ENCODE data around the gene LAMA2. TPM values are rescaled to one million over a fixed set of nuclear protein-coding genes. Genes with fewer than 3 reads are reported as not detected.

LAMA2 gene
- total RNA-seq, 1 donor from 2014 or later: 1.4 TPM

GRCh38 chr6:129240492-129240853 lies 357.5 kb downstream of the LAMA2 start:
- H3K4me3 ChIP-seq (ENCODE audit: low read depth, low read length): no peak overlapping the region
- no peak for TF ChIP-seq CTCF (IDR thresholded peaks at IDR 0.05; ENCODE audit: insufficient read depth, low read length, poor library complexity, severe bottlenecking)
- no peaks in the 10 kb centered on the region for H3K27me3 ChIP-seq (ENCODE audit: control insufficient read depth, insufficient read depth, low read length)
- no peak for DNase-seq (ENCODE audit: low read depth)
- no peaks in the 10 kb centered on the region for H3K36me3 ChIP-seq (ENCODE audit: control insufficient read depth, insufficient read depth, low read length)

- no peak for TF ChIP-seq CTCF (IDR thresholded peaks at IDR 0.05; ENCODE audit: insufficient read depth, low read length, poor library complexity, severe bottlenecking)
- no peaks in the 10 kb centered on the region for H3K36me3 ChIP-seq (ENCODE audit: control insufficient read depth, insufficient read depth, low read length)
- H3K4me3 ChIP-seq (ENCODE audit: low read depth, low read length): no peak overlapping the region
- H3K27me3 ChIP-seq (ENCODE audit: control insufficient read depth, insufficient read depth, low read length): no peaks in the 10 kb centered on the region
- no peak for DNase-seq (ENCODE audit: low read depth)
These were observed 359.6 kb downstream of the LAMA2 start for GRCh38 chr6:129242546-129242945.

GRCh38 chr6:129243377-129243776 lies 360.4 kb downstream of the LAMA2 start:
- no peaks in the 10 kb centered on the region for H3K36me3 ChIP-seq (ENCODE audit: control insufficient read depth, insufficient read depth, low read length)
- DNase-seq (ENCODE audit: low read depth): no peak
- H3K4me3 ChIP-seq (ENCODE audit: low read depth, low read length): no peak overlapping the region
- TF ChIP-seq CTCF (IDR thresholded peaks at IDR 0.05; ENCODE audit: insufficient read depth, low read length, poor library complexity, severe bottlenecking): no peak
- no peaks in the 10 kb centered on the region for H3K27me3 ChIP-seq (ENCODE audit: control insufficient read depth, insufficient read depth, low read length)

GRCh38 chr6:129248946-129249345 lies 366.0 kb downstream of the LAMA2 start:
- no peak for TF ChIP-seq CTCF (IDR thresholded peaks at IDR 0.05; ENCODE audit: insufficient read depth, low read length, poor library complexity, severe bottlenecking)
- no peak overlapping the region for H3K4me3 ChIP-seq (ENCODE audit: low read depth, low read length)
- H3K36me3 ChIP-seq (ENCODE audit: control insufficient read depth, insufficient read depth, low read length): no peaks in the 10 kb centered on the region
- H3K27me3 ChIP-seq (ENCODE audit: control insufficient read depth, insufficient read depth, low read length): no peaks in the 10 kb centered on the region
- DNase-seq (ENCODE audit: low read depth): no peak

GRCh38 chr6:129251669-129252376 lies 368.9 kb downstream of the LAMA2 start:
- Histone ChIP-seq H3K36me3 (ENCODE audit: control insufficient read depth, insufficient read depth, low read length) (no peaks in the 10 kb centered on the region), H3K4me3 (ENCODE audit: low read depth, low read length) (no peak overlapping the region), H3K27me3 (ENCODE audit: control insufficient read depth, insufficient read depth, low read length) (no peaks in the 10 kb centered on the region)
- peak; percentile 85 for TF ChIP-seq CTCF (IDR thresholded peaks at IDR 0.05; ENCODE audit: insufficient read depth, low read length, poor library complexity, severe bottlenecking)
- peak; percentile 21 for DNase-seq (ENCODE audit: low read depth)

All from kidney epithelial cell (primary cell).